Measurements from ENCODE around the gene NCBP3. TPM values are rescaled to one million over a fixed set of nuclear protein-coding genes. Genes with fewer than 3 reads are reported as not detected.

Gene NCBP3
- total and polyA plus RNA-seq, 9 of the 15 experiments (the other 6 are each of a cell fraction or from before 2014, with no cell fraction given) = 3.1 to 25.5 (median 20.5) TPM

GRCh38 chr17:3886776-3887175, 40.7 kb upstream of the NCBP3 start:
- H3K79me2 ChIP-seq (ENCODE audit: control insufficient read depth, insufficient read depth, low read length) = peaks cover 29% of the 10 kb centered on the region
- H3K36me3 ChIP-seq (ENCODE audit: control insufficient read depth, insufficient read depth, low read length) = peaks cover 32% of the 10 kb centered on the region; the same call in 1 of the 3 replicates
- no peaks in the 10 kb centered on the region for H3K27me3 ChIP-seq (ENCODE audit: control insufficient read depth in 2 of 2, insufficient read depth in 2 of 2, low read length in 2 of 2)
- DNase-seq (ENCODE audit: extremely low read depth in 1 of 4, low spot score in 3 of 4) = no peak
- no peak for ATAC-seq
- H3K9me1 ChIP-seq (ENCODE audit: control insufficient read depth, insufficient read depth, low read length) = no peaks in the 10 kb centered on the region
- H3K27ac ChIP-seq (ENCODE audit: extremely low read depth, low read depth, low read length) = no peak overlapping the region; the same call in 2 of the 3 replicates
- no TSS peak for BruUV-seq (replicated peaks)
- no peak overlapping the region for H3K4me3 ChIP-seq
- no peaks in the 10 kb centered on the region for H3K9me3 ChIP-seq (replicated peaks; ENCODE audit: control insufficient read depth, insufficient read depth, low read depth, low read length)
- no peak overlapping the region for H3K4me2 ChIP-seq (ENCODE audit: insufficient read depth, low read length)
- H3K9ac ChIP-seq (ENCODE audit: insufficient read depth in 1 of 2, low read depth in 2 of 2, low read length in 2 of 2) = peak overlapping the region in 1 of 2 experiments; percentile 50; a peak in 2 of 4 replicates
- intact Hi-C loops (cut with micrococcal nuclease) (no loop called here), in situ Hi-C loops (cut with MboI) (no loop called here)
- WGBS (ENCODE audit: insufficient coverage, low coverage, missing lambda C conversion rate) = 85% methylated on average over 5 of the region's 10 CpGs
- TF ChIP-seq KDM1A (IDR thresholded peaks at IDR 0.05) (no peak), FOS (IDR thresholded peaks at IDR 0.05; ENCODE audit: extremely low read depth, insufficient read length) (no peak), MGA (IDR thresholded peaks at IDR 0.05) (no peak), TCFL5 (CRISPR knock-in tag; conservative IDR thresholded peaks at IDR 0.05) (no peak), E2F1 (CRISPR knock-in tag; IDR thresholded peaks at IDR 0.05) (no peak), RBBP5 (IDR thresholded peaks at IDR 0.05; ENCODE audit: borderline replicate concordance, insufficient read depth, low read length, poor library complexity, severe bottlenecking) (no peak), MAFF (IDR thresholded peaks at IDR 0.05; ENCODE audit: low read length) (no peak)
- ChIA-PET CTCF (ENCODE audit: low intra/inter-chr PET ratio) (no interaction called here), POLR2A (no interaction called here)
- H4K20me1 ChIP-seq (replicated peaks; ENCODE audit: control insufficient read depth, insufficient read depth, low read length) = no peaks in the 10 kb centered on the region
- no peak overlapping the region for H2AFZ ChIP-seq (ENCODE audit: low read depth, low read length)
- H3K4me1 ChIP-seq (replicated peaks in 1 of 2; ENCODE audit: control insufficient read depth in 2 of 2, insufficient read depth in 2 of 2, low read length in 2 of 2) = peaks cover 22 to 51% of the 10 kb centered on the region in 2 experiments
- FAIRE-seq = no peak
